Stimulated activated CD8-positive, alpha-beta memory T cell treated with anti-CD3 and anti-CD28 coated beads, Interleukin-4, amount 100 ng/mL, for 24 hours (primary cell): ENCODE measurements around the gene GLYATL1B.
"Not testable (repeated sequence)": the region's sequence is repeated elsewhere in the genome, so short reads cannot be mapped to it uniquely, and the experiment has no call there.

Source experiments
- DNase-seq: peaks from one replicate; pipeline ENCODE4 v3.0.0-alpha.2; 2020; ENCODE audit warnings: low read depth

Gene GLYATL1B

GRCh38 chr11:59086007-59086406, at the start of gene GLYATL1B:
GLYATL1B (plus strand) TSS chr11:59086307; CDS start chr11:59086307, 0 bp downstream.
- not testable (repeated sequence) for DNase-seq

GRCh38 chr11:59036542-59036941, 49.6 kb upstream of the GLYATL1B start:
- DNase-seq = not testable (repeated sequence)

GRCh38 chr11:59037434-59037833, 48.7 kb upstream of the GLYATL1B start:
- not testable (repeated sequence) for DNase-seq

GRCh38 chr11:59040607-59041006, 45.5 kb upstream of the GLYATL1B start:
- no peak for DNase-seq

- not testable (repeated sequence) for DNase-seq
Measured at GRCh38 chr11:59051383-59051782, 34.7 kb upstream of the GLYATL1B start.

- not testable (repeated sequence) for DNase-seq
Measured at GRCh38 chr11:59052355-59052754, 33.8 kb upstream of the GLYATL1B start.

- DNase-seq = peak; percentile 73
Measured at GRCh38 chr11:59053387-59053786, 32.7 kb upstream of the GLYATL1B start.

- peak; percentile 68 for DNase-seq
Measured at GRCh38 chr11:59058120-59059033, 27.7 kb upstream of the GLYATL1B start.

- DNase-seq = not testable (repeated sequence)
Measured at GRCh38 chr11:59060096-59060495, 26.0 kb upstream of the GLYATL1B start.

- no peak for DNase-seq
Measured at GRCh38 chr11:59062602-59063529, 23.2 kb upstream of the GLYATL1B start.

- not testable (repeated sequence) for DNase-seq
Measured at GRCh38 chr11:59063996-59064727, 21.9 kb upstream of the GLYATL1B start.

GRCh38 chr11:59069087-59069486, 17.0 kb upstream of the GLYATL1B start:
- no peak for DNase-seq

- DNase-seq = no peak
Measured at GRCh38 chr11:59076876-59077571, 9.1 kb upstream of the GLYATL1B start.

- DNase-seq = no peak
Measured at GRCh38 chr11:59078435-59078834, 7.7 kb upstream of the GLYATL1B start.

GRCh38 chr11:59079086-59079485, 7.0 kb upstream of the GLYATL1B start:
- no peak for DNase-seq

GRCh38 chr11:59080421-59080820, 5.7 kb upstream of the GLYATL1B start:
- not testable (repeated sequence) for DNase-seq

- not testable (repeated sequence) for DNase-seq
Measured at GRCh38 chr11:59081430-59082020, 4.6 kb upstream of the GLYATL1B start.

GRCh38 chr11:59088162-59088561, 2.1 kb downstream of the GLYATL1B start:
- no peak for DNase-seq

- DNase-seq = not testable (repeated sequence)
Measured at GRCh38 chr11:59093576-59093975, 7.5 kb downstream of the GLYATL1B start.

- not testable (repeated sequence) for DNase-seq
Measured at GRCh38 chr11:59095225-59095624, 9.1 kb downstream of the GLYATL1B start.
